Activated CD4-positive, alpha-beta T cell treated with anti-CD3 and anti-CD28 coated beads, Interleukin-2, amount 50 U/mL, for 16 hours (primary cell): ENCODE measurements around the gene MMP24.

Experiments used
- DNase-seq: peaks from one replicate; pipeline ENCODE4 v3.0.0-alpha.2; 2020

Gene MMP24

GRCh38 chr20:35281506-35282101 lies 55.1 kb downstream of the MMP24 start:
- DNase-seq = no peak

DNA sequence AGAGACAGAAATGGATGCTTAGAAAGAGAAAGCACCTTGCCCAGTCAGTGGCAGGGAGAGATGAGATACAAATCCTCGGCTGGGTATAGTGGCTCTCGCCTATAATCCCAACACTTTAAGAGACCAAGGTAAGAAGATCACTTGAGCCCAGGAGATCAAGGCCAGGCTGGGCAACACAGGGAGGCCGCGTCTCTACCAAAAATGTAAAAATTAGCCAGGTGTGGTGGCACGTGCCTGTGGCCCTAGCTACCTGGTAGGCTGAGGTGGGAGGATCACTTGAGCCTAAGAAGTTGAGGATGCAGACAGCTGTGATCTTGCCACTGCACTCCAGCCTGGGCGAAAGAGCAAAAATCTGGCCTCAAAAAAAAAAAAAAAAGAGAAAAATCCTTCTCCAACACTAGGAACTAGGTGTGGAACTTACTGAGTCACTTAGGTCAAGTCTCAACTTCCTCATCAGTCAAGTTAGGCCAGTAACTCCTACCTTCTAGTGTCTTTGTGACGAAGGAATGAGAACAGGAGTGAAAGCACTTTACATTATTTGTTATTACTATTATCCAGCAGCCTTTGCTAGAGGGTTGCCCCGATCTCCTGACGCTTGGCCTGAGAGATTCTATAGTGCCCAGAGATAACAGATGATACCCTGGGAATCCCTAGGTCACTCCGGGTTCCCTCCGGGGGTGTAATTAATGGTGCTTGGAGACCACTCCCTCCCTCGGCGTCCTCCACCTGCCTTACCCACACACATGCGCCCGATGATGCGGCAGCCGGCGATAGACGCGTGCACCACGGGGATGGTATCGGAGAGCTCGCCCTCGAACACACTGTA lies 57.2 kb downstream of the MMP24 start:
- no peak for DNase-seq

- peak; percentile 91 for DNase-seq
Measured at GRCh38 chr20:35284267-35284991, 57.9 kb downstream of the MMP24 start, which contains the start of gene EIF6. Gene EIF6 (minus strand): TSS chr20:35284772. CDS start chr20:35284487, 285 bp downstream.

GRCh38 chr20:35284992-35285805 lies 58.7 kb downstream of the MMP24 start:
- no peak for DNase-seq

DNA sequence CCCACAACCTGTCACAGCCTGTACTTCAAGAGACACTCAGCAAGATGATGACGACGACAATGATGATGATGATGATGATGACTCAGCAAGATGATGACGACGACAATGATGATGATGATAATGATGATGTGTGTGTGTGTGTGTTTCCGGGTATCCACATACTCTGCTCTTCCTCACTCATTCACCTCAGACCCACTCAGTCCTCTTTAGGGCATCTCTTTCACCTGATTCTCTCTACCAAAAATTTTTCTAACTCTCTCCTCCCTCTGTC lies 59.3 kb downstream of the MMP24 start:
- no peak for DNase-seq

DNA sequence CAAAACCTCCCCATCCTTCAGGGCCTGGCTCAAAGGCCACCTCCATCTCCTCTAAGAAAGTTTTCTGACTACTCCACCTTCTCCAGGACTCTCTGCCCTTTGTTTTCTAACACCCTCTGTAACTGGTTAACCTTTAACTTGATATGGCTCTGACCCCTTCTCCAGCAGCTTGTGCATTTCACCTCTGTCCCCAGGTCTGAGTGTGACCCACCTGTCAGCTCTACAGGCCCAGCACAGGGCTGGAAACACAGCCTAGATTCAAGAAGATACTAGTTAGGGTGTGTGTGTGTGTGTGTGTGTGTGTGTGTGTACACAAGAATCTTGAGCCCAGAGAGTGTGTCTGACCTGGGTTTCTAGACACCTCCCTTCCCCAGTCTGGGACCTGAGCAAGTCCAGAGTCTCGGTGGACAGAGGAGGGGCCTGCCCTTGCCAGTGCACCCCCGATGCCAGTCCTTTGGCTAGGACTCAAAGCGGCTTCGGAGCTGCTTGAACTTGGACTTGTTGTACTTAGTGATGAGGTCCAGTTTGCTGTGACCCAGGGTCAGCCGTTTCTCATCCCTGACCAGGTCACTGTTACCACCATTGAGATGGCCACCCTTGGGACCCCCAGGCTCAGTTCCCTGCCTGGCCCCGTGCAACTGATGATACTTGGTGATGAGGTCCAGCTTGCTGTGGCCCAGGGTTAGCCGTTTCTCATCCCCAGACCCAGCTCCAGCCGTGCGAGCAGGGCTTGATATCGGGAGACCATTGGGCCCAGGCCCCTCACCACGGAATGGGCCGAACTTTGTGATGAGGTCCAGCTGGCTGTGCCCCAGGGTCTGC lies 59.8 kb downstream of the MMP24 start:
- DNase-seq = no peak

DNA sequence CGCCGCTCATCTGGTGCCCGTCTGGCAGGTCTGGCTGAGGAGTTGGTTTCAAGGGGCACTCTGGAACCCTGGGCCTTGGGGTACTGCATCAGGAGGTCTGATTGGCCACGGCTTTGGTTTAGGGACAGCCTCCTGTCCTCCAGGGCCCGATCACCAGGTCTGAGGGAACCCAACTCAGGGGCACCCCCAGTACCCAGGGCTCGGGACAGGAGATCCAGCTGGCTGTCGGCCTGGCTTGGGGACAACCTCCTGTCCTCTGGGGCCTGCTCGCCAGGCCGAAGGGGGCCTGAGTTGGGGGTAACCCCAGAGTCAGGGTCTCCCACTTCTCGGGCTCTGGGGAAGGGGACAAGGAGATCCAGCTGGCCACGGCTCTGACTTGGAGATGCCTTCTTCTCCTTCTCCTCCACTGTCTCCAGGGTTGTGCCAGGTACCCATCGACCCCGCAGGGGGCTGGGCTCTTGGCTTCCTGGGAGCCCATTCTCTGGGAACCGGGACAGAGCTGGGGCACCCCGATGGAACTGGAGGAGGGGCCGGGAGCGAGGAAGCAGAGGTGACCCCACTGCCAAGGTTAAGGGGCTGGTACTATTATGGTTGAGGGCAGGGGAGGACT lies 60.5 kb downstream of the MMP24 start:
- no peak for DNase-seq

DNA sequence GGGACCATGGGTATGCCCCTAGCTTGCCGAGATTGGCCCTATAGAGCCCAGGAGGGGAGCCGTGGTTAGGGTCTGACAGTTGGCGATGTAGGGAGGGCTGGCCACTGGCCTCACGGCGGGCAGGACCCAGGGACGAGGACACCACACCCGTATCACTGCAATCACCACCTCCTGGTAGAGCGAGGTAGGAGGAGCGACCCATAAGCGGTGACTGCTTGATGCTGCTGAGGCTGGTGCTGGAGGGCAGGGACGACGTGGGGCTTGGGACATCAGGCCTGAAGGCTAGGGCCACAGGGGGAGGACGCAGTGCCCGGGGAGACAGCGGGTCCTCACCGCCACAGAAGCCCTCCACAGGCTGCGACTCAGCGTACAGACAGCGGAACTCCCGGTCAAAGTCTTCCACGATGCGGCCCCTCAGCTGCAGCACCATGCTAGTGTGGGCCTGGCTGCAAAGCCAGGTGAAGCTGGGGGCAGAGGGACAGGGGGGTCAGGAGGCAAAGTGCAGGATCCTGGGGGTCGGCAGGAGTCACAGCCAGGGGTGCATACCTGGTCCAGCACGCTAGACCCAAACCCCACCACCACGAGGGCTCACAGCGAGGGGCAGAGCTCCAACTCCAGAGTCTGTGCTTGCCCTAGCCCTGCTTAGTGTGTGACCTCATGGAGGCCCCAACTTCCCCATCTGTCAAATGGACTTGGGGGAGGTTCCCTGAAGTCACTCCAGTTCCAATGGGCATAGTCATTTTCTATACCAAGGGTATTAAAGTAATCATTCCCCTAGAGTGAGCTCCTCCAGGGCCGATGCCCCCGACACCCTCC lies 61.2 kb downstream of the MMP24 start:
- no peak for DNase-seq

- no peak for DNase-seq
Measured at GRCh38 chr20:35288325-35289060, 62.0 kb downstream of the MMP24 start.

GRCh38 chr20:35290186-35290886 lies 63.8 kb downstream of the MMP24 start:
- no peak for DNase-seq

DNA sequence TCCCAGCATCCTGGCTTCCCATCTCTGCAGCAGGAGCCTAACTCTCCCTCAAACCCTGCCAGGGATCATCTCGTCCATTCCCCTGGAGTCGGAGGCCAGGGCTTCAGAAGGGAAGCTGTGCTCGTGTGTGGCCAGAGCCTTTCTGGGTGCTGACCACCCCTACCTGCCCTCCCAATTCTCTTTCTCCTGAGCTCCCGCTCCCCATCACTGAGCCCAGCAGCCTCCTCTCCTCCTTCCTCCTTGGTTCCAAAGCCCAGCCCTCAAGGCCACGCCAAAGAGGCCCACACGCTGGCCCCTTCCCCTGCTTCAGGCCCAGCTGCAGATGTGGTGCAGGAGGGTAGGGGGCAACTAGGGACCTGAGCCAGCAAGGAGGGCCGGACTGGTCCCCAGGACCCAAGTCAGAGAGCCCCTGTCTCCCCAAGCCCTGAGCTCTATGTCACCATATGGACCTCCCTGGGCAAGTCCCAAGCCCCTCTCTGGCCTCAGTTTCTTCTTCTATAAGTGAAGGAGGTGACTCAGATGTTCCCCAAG lies 64.5 kb downstream of the MMP24 start:
- no peak for DNase-seq

- no peak for DNase-seq
Measured at GRCh38 chr20:35291654-35292503, 65.4 kb downstream of the MMP24 start, which contains the start of gene FAM83C. Gene FAM83C (minus strand): TSS chr20:35292425. CDS start chr20:35292304, 121 bp downstream.

DNA sequence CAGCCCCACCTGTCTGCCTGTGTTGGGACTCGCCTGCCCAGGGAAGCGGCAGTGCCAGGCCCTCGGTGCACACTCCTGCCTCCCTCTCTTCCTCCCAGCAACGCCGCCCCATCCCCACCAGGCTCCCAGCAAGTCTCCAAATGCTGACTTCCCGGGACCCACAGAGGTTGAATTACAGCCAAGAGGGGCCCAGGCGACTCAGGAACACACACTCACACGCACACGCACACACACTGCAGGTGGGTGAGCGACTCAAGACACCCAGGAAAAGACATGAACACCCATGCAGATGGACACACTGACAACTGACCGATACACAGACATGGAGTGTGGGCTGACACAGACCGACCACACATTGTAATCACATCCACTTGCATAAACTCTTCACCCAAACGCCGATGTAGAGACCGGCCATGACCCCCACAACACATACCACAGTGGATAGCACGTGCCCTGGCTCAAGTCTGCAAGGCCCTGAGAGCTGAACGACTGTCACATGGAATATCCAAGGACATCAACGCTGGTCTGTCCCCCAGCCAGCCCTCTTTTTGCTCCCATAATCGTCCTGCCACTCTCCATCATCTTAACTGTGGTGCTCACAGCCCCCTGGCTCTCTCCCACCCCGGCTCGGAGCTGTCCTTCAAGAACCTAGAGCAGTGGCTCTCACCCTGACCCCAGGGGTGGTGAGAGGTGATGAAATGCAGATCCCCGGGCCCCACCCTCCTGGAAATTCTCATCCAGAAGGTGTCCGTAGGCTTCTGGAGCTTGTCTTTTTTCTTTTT lies 66.2 kb downstream of the MMP24 start:
- DNase-seq = no peak

GRCh38 chr20:35293303-35294292 lies 67.1 kb downstream of the MMP24 start:
- no peak for DNase-seq

GRCh38 chr20:35294293-35294685 lies 67.8 kb downstream of the MMP24 start:
- DNase-seq = no peak

GRCh38 chr20:35295058-35295457 lies 68.6 kb downstream of the MMP24 start:
- no peak for DNase-seq
